ENCODE measurements around the gene ALPK1. TPM values are rescaled to one million over a fixed set of nuclear protein-coding genes. Genes with fewer than 3 reads are reported as not detected.

ALPK1 gene
- total RNA-seq, 1 experiment from 2014 or later, result 21.3 TPM

DNA sequence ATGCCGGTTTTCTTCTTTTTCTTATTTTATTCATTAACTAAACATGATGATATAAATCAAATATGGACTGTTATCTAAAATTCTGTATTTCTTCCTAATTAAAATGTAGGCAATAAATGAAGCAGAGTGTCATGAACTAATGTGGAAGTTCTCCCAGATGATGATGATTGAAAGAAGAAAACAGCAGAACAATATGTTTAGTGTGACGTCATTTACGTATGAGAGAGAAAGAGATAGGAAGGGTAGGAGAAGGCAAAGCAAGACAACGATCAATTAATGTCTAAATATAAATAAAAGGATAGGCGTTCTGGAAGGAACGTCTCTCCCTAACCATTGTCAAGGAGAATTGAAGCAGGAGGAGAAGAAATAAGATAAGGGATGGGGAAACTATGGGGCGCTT lies 113.6 kb downstream of the ALPK1 start:
- RAD21 ChIA-PET (ENCODE audit: low non-redundant PET in 1 of 2, low total read pairs in 2 of 2, uncharacterized antibody in 2 of 2, unreplicated experiment in 2 of 2), result no interaction called here
- no TSS peak for BruUV-seq (replicated peaks)
- Histone ChIP-seq H3K9me2 (ENCODE audit: insufficient read depth) (no peaks in the 10 kb centered on the region), H2AFZ (ENCODE audit: low read depth, low read length, poor library complexity, severe bottlenecking) (no peak overlapping the region), H3K36me3 (ENCODE audit: control insufficient read depth in 1 of 2, insufficient read depth in 2 of 2, low read length in 2 of 2) (no peaks in the 10 kb centered on the region), H3K4me1 (ENCODE audit: control insufficient read depth in 1 of 2, insufficient read depth in 2 of 2, low read length in 2 of 2) (no peaks in the 10 kb centered on the region), H3K4me3 (replicated peaks in 1 of 2; ENCODE audit: low read depth in 1 of 2, low read length in 2 of 2) (no peak overlapping the region), H3K9me3 (ENCODE audit: control insufficient read depth in 1 of 2, insufficient read depth in 1 of 2, low read depth in 1 of 2, low read length in 2 of 2) (no peaks in the 10 kb centered on the region; a peak in 1 of 4 replicates), H4K20me1 (ENCODE audit: insufficient read depth) (no peaks in the 10 kb centered on the region), H3K9ac (ENCODE audit: low read length) (no peak overlapping the region), H3K79me2 (ENCODE audit: insufficient read depth, low read length) (no peaks in the 10 kb centered on the region), H3K27ac (ENCODE audit: low read depth, low read length) (no peak overlapping the region), H3K4me2 (ENCODE audit: low read length) (no peak overlapping the region), H3K27me3 (ENCODE audit: insufficient read depth, low read length) (no peaks in the 10 kb centered on the region)
- no peak for DNase-seq (ENCODE audit: low read depth, low spot score)
- no peak for ATAC-seq
- TF ChIP-seq ZNF274 (IDR thresholded peaks at IDR 0.05; ENCODE audit: low read depth, low read length) (no peak), CEBPB (IDR thresholded peaks at IDR 0.05; ENCODE audit: low read depth) (no peak)
- CTCF ChIA-PET, result no interaction called here
- intact Hi-C loops (cut with micrococcal nuclease), result no loop called here
- POLR2A ChIA-PET, result no interaction called here

DNA sequence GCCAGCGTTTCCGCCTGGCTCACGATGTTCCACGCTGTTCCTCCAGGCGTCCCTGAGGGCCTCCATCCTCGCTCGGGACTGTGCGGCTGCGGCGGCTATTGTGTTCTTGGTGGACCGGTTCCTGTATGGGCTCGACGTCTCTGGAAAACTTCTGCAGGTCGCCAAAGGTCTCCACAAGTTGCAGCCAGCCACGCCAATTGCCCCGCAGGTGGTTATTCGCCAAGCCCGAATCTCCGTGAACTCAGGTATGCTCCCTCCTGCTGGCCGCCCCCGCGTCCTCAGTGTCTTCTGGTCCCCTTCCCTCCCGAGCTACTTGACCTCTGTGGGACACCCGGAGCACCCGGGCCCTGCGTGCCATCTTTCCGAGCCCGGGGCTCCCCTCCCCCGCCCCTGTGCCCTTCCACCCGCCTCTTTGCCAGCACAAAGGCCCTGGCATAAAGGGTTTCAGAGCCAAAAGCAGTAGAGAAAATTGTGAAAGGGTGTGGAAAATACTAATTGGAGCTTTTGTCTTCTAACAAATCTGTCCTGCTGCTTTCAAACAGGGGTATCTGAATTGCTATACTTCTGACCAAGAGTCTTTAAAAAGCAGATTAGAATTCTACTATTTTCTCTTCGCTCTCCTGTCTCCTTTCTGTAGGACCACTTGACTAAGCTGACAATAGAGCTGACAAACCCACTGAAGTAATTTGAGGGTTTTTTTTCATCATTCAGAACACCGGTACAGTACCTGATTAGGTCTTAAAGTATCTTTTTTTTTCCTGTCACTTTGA lies 114.8 kb downstream of the ALPK1 start:
- ChIA-PET RAD21 (ENCODE audit: low non-redundant PET in 1 of 2, low total read pairs in 2 of 2, uncharacterized antibody in 2 of 2, unreplicated experiment in 2 of 2) (no interaction called here), CTCF (no interaction called here)
- no peak for ATAC-seq
- TF ChIP-seq CBX3 (IDR thresholded peaks at IDR 0.05; ENCODE audit: low read depth) (no peak), TCF7L2 (IDR thresholded peaks at IDR 0.05; ENCODE audit: borderline replicate concordance, extremely low read depth, insufficient read depth, insufficient read length) (no peak), EGR1 (IDR thresholded peaks at IDR 0.05; ENCODE audit: low read depth) (no peak), SRF (IDR thresholded peaks at IDR 0.05; ENCODE audit: low read depth) (no peak), JUND (IDR thresholded peaks at IDR 0.05) (no peak), CEBPB (IDR thresholded peaks at IDR 0.05; ENCODE audit: low read depth) (no peak)
- TF ChIP-seq, protein P1, sequence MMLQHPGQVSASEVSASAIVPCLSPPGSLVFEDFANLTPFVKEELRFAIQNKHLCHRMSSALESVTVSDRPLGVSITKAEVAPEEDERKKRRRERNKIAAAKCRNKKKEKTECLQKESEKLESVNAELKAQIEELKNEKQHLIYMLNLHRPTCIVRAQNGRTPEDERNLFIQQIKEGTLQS (IDR thresholded peaks at IDR 0.05), result no peak
- TF ChIP-seq, protein P2, sequence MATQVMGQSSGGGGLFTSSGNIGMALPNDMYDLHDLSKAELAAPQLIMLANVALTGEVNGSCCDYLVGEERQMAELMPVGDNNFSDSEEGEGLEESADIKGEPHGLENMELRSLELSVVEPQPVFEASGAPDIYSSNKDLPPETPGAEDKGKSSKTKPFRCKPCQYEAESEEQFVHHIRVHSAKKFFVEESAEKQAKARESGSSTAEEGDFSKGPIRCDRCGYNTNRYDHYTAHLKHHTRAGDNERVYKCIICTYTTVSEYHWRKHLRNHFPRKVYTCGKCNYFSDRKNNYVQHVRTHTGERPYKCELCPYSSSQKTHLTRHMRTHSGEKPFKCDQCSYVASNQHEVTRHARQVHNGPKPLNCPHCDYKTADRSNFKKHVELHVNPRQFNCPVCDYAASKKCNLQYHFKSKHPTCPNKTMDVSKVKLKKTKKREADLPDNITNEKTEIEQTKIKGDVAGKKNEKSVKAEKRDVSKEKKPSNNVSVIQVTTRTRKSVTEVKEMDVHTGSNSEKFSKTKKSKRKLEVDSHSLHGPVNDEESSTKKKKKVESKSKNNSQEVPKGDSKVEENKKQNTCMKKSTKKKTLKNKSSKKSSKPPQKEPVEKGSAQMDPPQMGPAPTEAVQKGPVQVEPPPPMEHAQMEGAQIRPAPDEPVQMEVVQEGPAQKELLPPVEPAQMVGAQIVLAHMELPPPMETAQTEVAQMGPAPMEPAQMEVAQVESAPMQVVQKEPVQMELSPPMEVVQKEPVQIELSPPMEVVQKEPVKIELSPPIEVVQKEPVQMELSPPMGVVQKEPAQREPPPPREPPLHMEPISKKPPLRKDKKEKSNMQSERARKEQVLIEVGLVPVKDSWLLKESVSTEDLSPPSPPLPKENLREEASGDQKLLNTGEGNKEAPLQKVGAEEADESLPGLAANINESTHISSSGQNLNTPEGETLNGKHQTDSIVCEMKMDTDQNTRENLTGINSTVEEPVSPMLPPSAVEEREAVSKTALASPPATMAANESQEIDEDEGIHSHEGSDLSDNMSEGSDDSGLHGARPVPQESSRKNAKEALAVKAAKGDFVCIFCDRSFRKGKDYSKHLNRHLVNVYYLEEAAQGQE (IDR thresholded peaks at IDR 0.05; ENCODE audit: low read depth), result no peak
- TF ChIP-seq, protein P3, sequence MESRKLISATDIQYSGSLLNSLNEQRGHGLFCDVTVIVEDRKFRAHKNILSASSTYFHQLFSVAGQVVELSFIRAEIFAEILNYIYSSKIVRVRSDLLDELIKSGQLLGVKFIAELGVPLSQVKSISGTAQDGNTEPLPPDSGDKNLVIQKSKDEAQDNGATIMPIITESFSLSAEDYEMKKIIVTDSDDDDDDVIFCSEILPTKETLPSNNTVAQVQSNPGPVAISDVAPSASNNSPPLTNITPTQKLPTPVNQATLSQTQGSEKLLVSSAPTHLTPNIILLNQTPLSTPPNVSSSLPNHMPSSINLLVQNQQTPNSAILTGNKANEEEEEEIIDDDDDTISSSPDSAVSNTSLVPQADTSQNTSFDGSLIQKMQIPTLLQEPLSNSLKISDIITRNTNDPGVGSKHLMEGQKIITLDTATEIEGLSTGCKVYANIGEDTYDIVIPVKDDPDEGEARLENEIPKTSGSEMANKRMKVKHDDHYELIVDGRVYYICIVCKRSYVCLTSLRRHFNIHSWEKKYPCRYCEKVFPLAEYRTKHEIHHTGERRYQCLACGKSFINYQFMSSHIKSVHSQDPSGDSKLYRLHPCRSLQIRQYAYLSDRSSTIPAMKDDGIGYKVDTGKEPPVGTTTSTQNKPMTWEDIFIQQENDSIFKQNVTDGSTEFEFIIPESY (IDR thresholded peaks at IDR 0.05; ENCODE audit: extremely low read depth, insufficient replicate concordance, low read length), result no peak
- TF ChIP-seq, protein P4, sequence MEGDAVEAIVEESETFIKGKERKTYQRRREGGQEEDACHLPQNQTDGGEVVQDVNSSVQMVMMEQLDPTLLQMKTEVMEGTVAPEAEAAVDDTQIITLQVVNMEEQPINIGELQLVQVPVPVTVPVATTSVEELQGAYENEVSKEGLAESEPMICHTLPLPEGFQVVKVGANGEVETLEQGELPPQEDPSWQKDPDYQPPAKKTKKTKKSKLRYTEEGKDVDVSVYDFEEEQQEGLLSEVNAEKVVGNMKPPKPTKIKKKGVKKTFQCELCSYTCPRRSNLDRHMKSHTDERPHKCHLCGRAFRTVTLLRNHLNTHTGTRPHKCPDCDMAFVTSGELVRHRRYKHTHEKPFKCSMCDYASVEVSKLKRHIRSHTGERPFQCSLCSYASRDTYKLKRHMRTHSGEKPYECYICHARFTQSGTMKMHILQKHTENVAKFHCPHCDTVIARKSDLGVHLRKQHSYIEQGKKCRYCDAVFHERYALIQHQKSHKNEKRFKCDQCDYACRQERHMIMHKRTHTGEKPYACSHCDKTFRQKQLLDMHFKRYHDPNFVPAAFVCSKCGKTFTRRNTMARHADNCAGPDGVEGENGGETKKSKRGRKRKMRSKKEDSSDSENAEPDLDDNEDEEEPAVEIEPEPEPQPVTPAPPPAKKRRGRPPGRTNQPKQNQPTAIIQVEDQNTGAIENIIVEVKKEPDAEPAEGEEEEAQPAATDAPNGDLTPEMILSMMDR (IDR thresholded peaks at IDR 0.05 in 2 of 3, conservative IDR thresholded peaks at IDR 0.05 in 1 of 3; ENCODE audit: borderline replicate concordance in 1 of 3, insufficient read depth in 1 of 3, low read depth in 2 of 3, low read length in 2 of 3), result no peak

More for the DNA sequence above, 114.8 kb downstream of the ALPK1 start:
- no peaks in the 10 kb centered on the region for H4K20me1 ChIP-seq (ENCODE audit: insufficient read depth)
- H3K9ac ChIP-seq (ENCODE audit: low read length), result no peak overlapping the region
- H2AFZ ChIP-seq (ENCODE audit: low read depth, low read length, poor library complexity, severe bottlenecking), result no peak overlapping the region
- no peaks in the 10 kb centered on the region for H3K9me2 ChIP-seq (ENCODE audit: insufficient read depth)
- intact Hi-C loops (cut with micrococcal nuclease), result no loop called here
- no peak overlapping the region for H3K4me3 ChIP-seq (replicated peaks in 1 of 2; ENCODE audit: low read depth in 1 of 2, low read length in 2 of 2)
- H3K27ac ChIP-seq (ENCODE audit: low read depth, low read length), result no peak overlapping the region
- H3K4me2 ChIP-seq (ENCODE audit: low read length), result no peak overlapping the region
- H3K36me3 ChIP-seq (ENCODE audit: control insufficient read depth in 1 of 2, insufficient read depth in 2 of 2, low read length in 2 of 2), result no peaks in the 10 kb centered on the region
- H3K9me3 ChIP-seq (ENCODE audit: control insufficient read depth in 1 of 2, insufficient read depth in 1 of 2, low read depth in 1 of 2, low read length in 2 of 2), result no peaks in the 10 kb centered on the region; a peak in 1 of 4 replicates
- no peaks in the 10 kb centered on the region for H3K79me2 ChIP-seq (ENCODE audit: insufficient read depth, low read length)
- H3K27me3 ChIP-seq (ENCODE audit: insufficient read depth, low read length), result no peaks in the 10 kb centered on the region
- BruUV-seq (replicated peaks), result no TSS peak
- no peak for DNase-seq (ENCODE audit: low read depth, low spot score)
- POLR2A ChIA-PET, result no interaction called here
- H3K4me1 ChIP-seq (ENCODE audit: control insufficient read depth in 1 of 2, insufficient read depth in 2 of 2, low read length in 2 of 2), result no peaks in the 10 kb centered on the region
